KG1 (cell line): Measurements from ENCODE around the gene PILRB.
"Not testable (repeated sequence)": the region's sequence is repeated elsewhere in the genome, so short reads cannot be mapped to it uniquely, and the experiment has no call there.

Source experiments
- DNase-seq: peaks from one replicate; lab custom pipeline; 2025; lab: John Stamatoyannopoulos, UW

PILRB gene

GRCh38 chr7:100356416-100357068, 1.4 kb upstream of the PILRB start:
- DNase-seq, result no peak

GRCh38 chr7:100357131-100357561, 771 bp upstream of the PILRB start:
- no peak for DNase-seq

GRCh38 chr7:100358857-100359212, 918 bp downstream of the PILRB start:
- DNase-seq, result no peak

GRCh38 chr7:100360135-100360854, 2.4 kb downstream of the PILRB start:
- DNase-seq, result no peak

GRCh38 chr7:100363098-100363497, 5.2 kb downstream of the PILRB start:
- no peak for DNase-seq

GRCh38 chr7:100363797-100364196, 5.9 kb downstream of the PILRB start:
- not testable (repeated sequence) for DNase-seq

- no peak for DNase-seq
These were observed 6.6 kb downstream of the PILRB start for GRCh38 chr7:100364480-100364879.

- DNase-seq, result not testable (repeated sequence)
These were observed 8.1 kb downstream of the PILRB start for GRCh38 chr7:100365998-100366367.

- DNase-seq, result no peak
These were observed 8.7 kb downstream of the PILRB start for GRCh38 chr7:100366411-100367250.

- DNase-seq, result no peak
These were observed 9.3 kb downstream of the PILRB start for GRCh38 chr7:100367251-100367620.

- DNase-seq, result no peak
These were observed 10.0 kb downstream of the PILRB start for GRCh38 chr7:100367676-100368613.

GRCh38 chr7:100369105-100369504, 11.2 kb downstream of the PILRB start:
- peak; percentile 17 for DNase-seq

- no peak for DNase-seq
These were observed 12.4 kb downstream of the PILRB start for GRCh38 chr7:100370303-100370702.

- DNase-seq, result no peak
These were observed 12.8 kb downstream of the PILRB start for GRCh38 chr7:100370746-100371145.

- no peak for DNase-seq
These were observed 13.7 kb downstream of the PILRB start for GRCh38 chr7:100371561-100372171.

GRCh38 chr7:100372256-100372655, 14.3 kb downstream of the PILRB start:
- DNase-seq, result no peak

GRCh38 chr7:100372694-100373093, 14.8 kb downstream of the PILRB start:
- no peak for DNase-seq

- no peak for DNase-seq
These were observed 15.4 kb downstream of the PILRB start, which contains the start of gene PILRA for GRCh38 chr7:100373261-100373831. Gene PILRA, plus strand, starts transcription at chr7:100373487. Its CDS starts 170 bp downstream, at chr7:100373657.

GRCh38 chr7:100373870-100374598, 16.1 kb downstream of the PILRB start:
- not testable (repeated sequence) for DNase-seq

- DNase-seq, result no peak
These were observed 16.7 kb downstream of the PILRB start for GRCh38 chr7:100374601-100375000.
